PC-9 (cell line): ENCODE results near the gene NPFFR2.

Experiments
- EZH2 ChIP-seq: fragments of 200-600 bp; sonication (generic); IDR thresholded peaks from 2 replicates; pipeline ENCODE4 v1.8.0; 2017; ENCODE audit warnings: antibody characterized with exemption, low read depth
- TF ChIP-seq, protein P1 (sequence below): fragments of 200-600 bp; sonication (generic); conservative IDR thresholded peaks from 2 replicates; pipeline ENCODE4 v1.6.1; 2017; ENCODE audit warnings: mixed run types, antibody characterized with exemption, mild to moderate bottlenecking, moderate library complexity

DNA sequence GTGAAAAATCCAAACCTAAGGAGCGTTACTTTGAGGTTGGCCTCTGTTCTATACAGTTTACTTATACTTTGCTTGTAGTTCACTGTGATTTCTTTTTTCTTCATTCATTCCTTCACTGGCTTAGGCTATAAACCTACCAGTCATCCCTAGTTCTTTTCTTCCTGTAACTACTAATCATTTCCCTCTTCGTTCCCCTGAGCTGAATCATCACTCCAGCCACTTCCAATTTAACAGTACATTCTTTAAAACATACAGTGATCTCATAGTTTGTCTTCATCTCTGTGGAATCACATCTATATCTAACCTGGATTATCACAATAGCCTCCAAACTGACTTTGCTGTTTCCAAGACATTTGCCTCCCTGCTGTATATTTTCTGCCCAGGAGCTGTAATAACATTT lies 25.2 kb upstream of the NPFFR2 start:
- TF ChIP-seq, protein P1, sequence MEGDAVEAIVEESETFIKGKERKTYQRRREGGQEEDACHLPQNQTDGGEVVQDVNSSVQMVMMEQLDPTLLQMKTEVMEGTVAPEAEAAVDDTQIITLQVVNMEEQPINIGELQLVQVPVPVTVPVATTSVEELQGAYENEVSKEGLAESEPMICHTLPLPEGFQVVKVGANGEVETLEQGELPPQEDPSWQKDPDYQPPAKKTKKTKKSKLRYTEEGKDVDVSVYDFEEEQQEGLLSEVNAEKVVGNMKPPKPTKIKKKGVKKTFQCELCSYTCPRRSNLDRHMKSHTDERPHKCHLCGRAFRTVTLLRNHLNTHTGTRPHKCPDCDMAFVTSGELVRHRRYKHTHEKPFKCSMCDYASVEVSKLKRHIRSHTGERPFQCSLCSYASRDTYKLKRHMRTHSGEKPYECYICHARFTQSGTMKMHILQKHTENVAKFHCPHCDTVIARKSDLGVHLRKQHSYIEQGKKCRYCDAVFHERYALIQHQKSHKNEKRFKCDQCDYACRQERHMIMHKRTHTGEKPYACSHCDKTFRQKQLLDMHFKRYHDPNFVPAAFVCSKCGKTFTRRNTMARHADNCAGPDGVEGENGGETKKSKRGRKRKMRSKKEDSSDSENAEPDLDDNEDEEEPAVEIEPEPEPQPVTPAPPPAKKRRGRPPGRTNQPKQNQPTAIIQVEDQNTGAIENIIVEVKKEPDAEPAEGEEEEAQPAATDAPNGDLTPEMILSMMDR, result no peak
- TF ChIP-seq EZH2, result no peak
